Psoas muscle (tissue), 8 donors: ENCODE measurements around the gene RAD23B. TPM values are rescaled to one million over a fixed set of nuclear protein-coding genes. Genes with fewer than 3 reads are reported as not detected.
"Not testable (repeated sequence)": the region's sequence is repeated elsewhere in the genome, so short reads cannot be mapped to it uniquely, and the experiment has no call there.

Experiments
- ATAC-seq, 4 donors: fragments of 200-7000 bp; cut with Tn5 transposase; one replicate each; pipeline ENCODE4 v1.9.1; 2020; ENCODE audit warnings: moderate library complexity in 3 of 4, mild to moderate bottlenecking in 2 of 4
- DNase-seq, 2 donors: peaks; one replicate each; pipeline ENCODE4 v3.0.0-alpha.2; 2020
- H3K27ac ChIP-seq: fragments of 200-600 bp; one replicate; pipeline ENCODE4 v1.8.0; 2022
- H3K27me3 ChIP-seq, 3 donors: fragments of 200-600 bp in 1 of 3; one replicate each; pipeline versions ENCODE4 v1.6.1 to v1.8.0; 2013 to 2022; ENCODE audit warnings: low read length in 2 of 3, mild to moderate bottlenecking in 2 of 3, moderate library complexity in 1 of 3; ENCODE audit not compliant: insufficient read depth in 3 of 3
- H3K36me3 ChIP-seq, 2 donors: fragments of 200-600 bp in 1 of 2; one replicate each; pipeline versions ENCODE4 v1.6.1 to v1.8.0; 2013 to 2022; ENCODE audit warnings: low read depth in 1 of 2, mild to moderate bottlenecking in 1 of 2, moderate library complexity in 1 of 2; ENCODE audit not compliant: insufficient read depth in 1 of 2
- H3K4me1 ChIP-seq: fragments of 200-600 bp; one replicate; pipeline ENCODE4 v1.8.0; 2022
- H3K4me3 ChIP-seq: fragments of 200-600 bp; one replicate; pipeline ENCODE4 v1.8.0; 2022; ENCODE audit warnings: mild to moderate bottlenecking
- H3K9me3 ChIP-seq: fragments of 200-600 bp; one replicate; pipeline ENCODE4 v1.8.0; 2022
- WGBS, 3 donors: extraction: QIAGEN DNeasy Blood & Tissue Kit; methylation state at CpG; one replicate each; pipeline versions ENCODE4 v1.1.6 to v1.1.7; 2013; 5-methylcytosine and 5-hydroxymethylcytosine counted together
- intact Hi-C, 2 donors: fragments of 100-400 bp; cut with DNase I; formaldehyde crosslinking; loops; one replicate each; pipeline versions ENCODE4 v1.11.0 to v1.14.2; 2022
- polyA plus RNA-seq, 3 donors: library from polyadenylated mRNA; stranded (reverse); fragments of 200-250 nt; gene quantifications; one replicate each; pipeline ENCODE4 v1.2.3, GENCODE V29; 2013
- total RNA-seq, 4 donors: library from RNA; stranded (reverse); fragmentation: NEBNext Ultra II Directional in 2 of 4; extraction: Animal tissue kit (Norgen Biotek cat#: 25700) in 2 of 4; gene quantifications; one replicate each; pipeline versions ENCODE4 v1.2.1 to v1.2.4, GENCODE V29; 2021 to 2023
- TF ChIP-seq, protein P1 (sequence below): fragments of 200-600 bp; IDR thresholded peaks from one replicate; pipeline ENCODE4 v1.8.0; 2022; ENCODE audit warnings: antibody characterized with exemption
- donor health status: healthy with polysubstance abuse.
- donor health status: DM: no; HTN: no; CAD: no; lungs with moderate emphysema.
- donor health status: Bipolar disorder and iron deficiency.
- donor health status: healthy.
- donor health status: DM: yes; HTN: yes; CAD: no.
- donor health status: DM: no; HTN: no; CAD: no.
- donor health status: DM: no; HTN: no; CAD: no.
- donor health status: DM: yes; HTN: yes; CAD: no.

Gene RAD23B
- total and polyA plus RNA-seq, 7 donors, result 126 to 283 (median 225) TPM

DNA sequence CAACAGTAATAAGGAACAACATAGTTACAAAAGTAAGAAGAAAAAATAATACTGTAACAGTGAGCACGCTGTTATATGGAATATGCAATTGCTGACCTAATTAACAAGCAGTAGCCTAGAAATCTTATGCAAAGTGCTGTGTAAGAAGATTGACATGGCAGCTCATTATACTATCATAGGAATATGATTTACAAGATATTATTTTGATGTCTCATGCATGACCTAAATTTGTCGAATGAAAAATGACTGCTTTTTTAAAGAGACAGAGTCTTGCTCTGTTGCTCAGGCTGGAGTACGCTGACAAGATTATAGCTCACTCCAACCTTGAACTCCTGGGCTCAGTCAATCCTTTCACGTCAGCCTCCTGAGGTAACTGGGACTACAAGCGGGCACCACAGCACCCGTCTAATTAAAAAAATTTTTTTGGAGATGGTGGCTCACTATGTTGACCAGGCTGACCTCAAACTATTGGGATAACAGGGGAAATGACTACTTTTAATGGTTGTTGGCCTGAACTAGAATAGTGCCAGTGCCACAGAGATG, 10.5 kb downstream of the RAD23B start:
- Histone ChIP-seq H3K27me3 (no peaks in the 10 kb centered on the region), H3K9me3 (no peaks in the 10 kb centered on the region), H3K36me3 (no peaks in the 10 kb centered on the region), H3K4me1 (peaks cover 56% of the 10 kb centered on the region), H3K4me3 (peak overlapping the region; percentile 56), H3K27ac (peak overlapping the region; percentile 90)
- TF ChIP-seq, protein P1, sequence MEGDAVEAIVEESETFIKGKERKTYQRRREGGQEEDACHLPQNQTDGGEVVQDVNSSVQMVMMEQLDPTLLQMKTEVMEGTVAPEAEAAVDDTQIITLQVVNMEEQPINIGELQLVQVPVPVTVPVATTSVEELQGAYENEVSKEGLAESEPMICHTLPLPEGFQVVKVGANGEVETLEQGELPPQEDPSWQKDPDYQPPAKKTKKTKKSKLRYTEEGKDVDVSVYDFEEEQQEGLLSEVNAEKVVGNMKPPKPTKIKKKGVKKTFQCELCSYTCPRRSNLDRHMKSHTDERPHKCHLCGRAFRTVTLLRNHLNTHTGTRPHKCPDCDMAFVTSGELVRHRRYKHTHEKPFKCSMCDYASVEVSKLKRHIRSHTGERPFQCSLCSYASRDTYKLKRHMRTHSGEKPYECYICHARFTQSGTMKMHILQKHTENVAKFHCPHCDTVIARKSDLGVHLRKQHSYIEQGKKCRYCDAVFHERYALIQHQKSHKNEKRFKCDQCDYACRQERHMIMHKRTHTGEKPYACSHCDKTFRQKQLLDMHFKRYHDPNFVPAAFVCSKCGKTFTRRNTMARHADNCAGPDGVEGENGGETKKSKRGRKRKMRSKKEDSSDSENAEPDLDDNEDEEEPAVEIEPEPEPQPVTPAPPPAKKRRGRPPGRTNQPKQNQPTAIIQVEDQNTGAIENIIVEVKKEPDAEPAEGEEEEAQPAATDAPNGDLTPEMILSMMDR, result no peak
- intact Hi-C loops, result no loop called here
- DNase-seq (no peak), ATAC-seq (peak; percentile 62 to 89 (median 85))
- 42 to 69% (median 50%) methylated on average over 6 of the region's 6 CpGs for WGBS, 3 donors

DNA sequence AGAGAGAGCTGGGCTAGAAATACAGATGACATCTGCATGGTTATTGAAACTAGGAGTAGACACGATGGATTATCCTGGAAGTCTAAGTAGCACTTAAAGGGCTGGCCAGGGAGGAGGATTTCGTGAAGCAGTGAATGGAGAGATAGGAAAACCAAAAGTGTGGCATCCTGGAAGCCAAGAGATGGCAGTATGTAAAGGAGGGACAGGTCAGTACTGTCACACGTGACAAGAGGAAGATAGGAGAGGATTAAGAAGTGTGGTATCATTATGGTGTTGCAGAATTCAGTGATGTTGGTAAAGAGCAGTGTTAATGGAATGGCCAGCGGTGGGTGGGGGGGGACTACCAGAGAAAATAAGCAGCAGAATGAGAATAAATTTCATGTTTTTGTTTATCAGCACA, 11.7 kb downstream of the RAD23B start:
- H3K27me3 ChIP-seq, result no peaks in the 10 kb centered on the region
- WGBS, 3 donors, result 40 to 55% (median 44%) methylated on average over 4 of the region's 4 CpGs
- peaks cover 64% of the 10 kb centered on the region for H3K4me1 ChIP-seq
- peak overlapping the region; percentile 56 for H3K4me3 ChIP-seq
- DNase-seq (no peak), ATAC-seq (peak in 3 of 4 donors; percentile 14 to 30 (median 24))
- H3K9me3 ChIP-seq, result no peaks in the 10 kb centered on the region
- H3K36me3 ChIP-seq, result no peaks in the 10 kb centered on the region
- H3K27ac ChIP-seq, result peak overlapping the region; percentile 90
- intact Hi-C loops, result no loop called here
- TF ChIP-seq, protein P1, result no peak

DNA sequence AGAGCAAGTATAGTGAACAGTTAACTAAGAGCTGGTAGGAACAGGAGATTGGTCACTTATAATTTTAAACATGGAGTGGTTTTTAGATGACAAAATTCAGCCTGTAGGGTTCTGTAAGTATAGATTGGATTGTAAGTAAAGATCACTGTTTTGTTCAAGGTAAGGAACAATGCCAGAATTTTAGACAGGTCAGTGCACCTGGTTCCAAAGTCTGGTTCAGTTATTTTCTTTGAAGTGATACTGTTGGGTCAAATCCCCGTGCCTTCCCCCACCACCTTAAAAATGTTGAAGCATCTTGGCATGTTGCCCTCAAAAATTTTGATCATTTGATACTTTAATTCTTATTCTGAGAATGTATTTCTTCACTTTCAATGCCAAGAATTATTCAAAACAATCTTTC, 12.9 kb downstream of the RAD23B start:
- Histone ChIP-seq H3K9me3 (no peaks in the 10 kb centered on the region), H3K36me3 (peaks cover 0 to 6% of the 10 kb centered on the region in 2 donors), H3K4me3 (peak overlapping the region; percentile 4), H3K27ac (peak overlapping the region; percentile 90), H3K4me1 (peaks cover 64% of the 10 kb centered on the region), H3K27me3 (no peaks in the 10 kb centered on the region)
- ATAC-seq (no peak), DNase-seq (no peak)
- intact Hi-C loops, result no loop called here
- TF ChIP-seq, protein P1, result no peak
- 19 to 22% (median 20%) methylated on average over 1 of the region's 1 CpG for WGBS, 3 donors

DNA sequence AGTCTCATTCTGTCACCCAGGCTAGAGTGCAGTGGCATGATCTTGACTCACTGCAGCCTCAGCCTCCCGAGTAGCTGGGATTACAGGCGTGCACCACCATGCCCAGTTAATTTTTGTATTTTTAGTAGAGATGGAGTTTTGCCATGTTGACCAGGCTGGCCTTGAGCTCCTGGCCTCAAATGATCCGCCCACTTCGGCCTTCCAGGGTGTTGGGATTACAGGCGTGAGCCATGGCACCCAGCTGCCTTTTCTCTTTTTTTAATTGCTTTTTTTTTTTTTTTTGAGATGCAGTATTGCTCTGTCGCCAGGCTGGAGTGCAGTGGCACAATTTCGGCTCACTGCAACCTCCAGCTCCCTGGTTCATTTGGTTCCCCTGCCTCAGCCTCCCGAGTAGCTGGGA, 13.5 kb downstream of the RAD23B start:
- H3K4me1 ChIP-seq, result peaks cover 61% of the 10 kb centered on the region
- intact Hi-C loops, ATAC-seq, H3K27me3 ChIP-seq, DNase-seq, H3K4me3 ChIP-seq, H3K9me3 ChIP-seq: not testable (repeated sequence)
- H3K27ac ChIP-seq, result peak overlapping the region; percentile 90
- 55 to 76% (median 63%) methylated on average over 8 of the region's 8 CpGs for WGBS, 3 donors
- H3K36me3 ChIP-seq, result peaks cover 2 to 12% of the 10 kb centered on the region in 2 donors

DNA sequence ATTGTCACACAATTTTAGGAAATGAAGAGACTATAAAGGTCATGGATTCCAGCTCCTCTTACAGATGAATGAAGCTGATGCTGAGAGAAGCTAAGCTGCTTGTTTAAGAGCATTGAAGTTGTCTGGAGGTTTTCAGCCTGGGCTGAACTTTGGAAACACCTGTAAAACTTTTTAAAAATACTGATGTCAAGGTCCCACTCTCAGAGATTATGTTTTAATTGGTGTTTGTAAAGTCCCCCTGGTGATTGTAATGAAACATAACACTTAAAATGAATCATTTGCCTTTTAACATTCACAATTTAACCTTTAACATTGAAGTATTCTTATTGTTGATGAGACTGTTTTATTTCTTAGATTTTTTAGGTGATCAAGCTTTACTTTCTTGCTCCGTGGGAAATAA, 16.4 kb downstream of the RAD23B start:
- Histone ChIP-seq H3K4me1 (peaks cover 43% of the 10 kb centered on the region), H3K4me3 (no peak overlapping the region), H3K9me3 (no peaks in the 10 kb centered on the region), H3K27ac (no peak overlapping the region), H3K27me3 (no peaks in the 10 kb centered on the region), H3K36me3 (peaks cover 2 to 40% of the 10 kb centered on the region in 2 donors)
- intact Hi-C loops, result no loop called here
- ATAC-seq (peak in 1 of 4 donors; percentile 4), DNase-seq (no peak)
- TF ChIP-seq, protein P1, result no peak
- 47 to 60% (median 59%) methylated on average over 1 of the region's 1 CpG for WGBS, 3 donors
